ENCODE data around the gene GHITM.
"Not testable (repeated sequence)": the region's sequence is repeated elsewhere in the genome, so short reads cannot be mapped to it uniquely, and the experiment has no call there.

GHITM gene

GRCh38 chr10:84139126-84140035 lies at the start of gene GHITM:
GHITM (plus strand) TSS chr10:84139509; CDS start chr10:84141501, 1,992 bp downstream.
- Histone ChIP-seq H3K27me3 (replicated peaks; ENCODE audit: control insufficient read depth, insufficient read depth, low read length) (no peaks in the 10 kb centered on the region), H3K9ac (ENCODE audit: low read length) (peak within 1 kb of the TSS; percentile 99), H3K36me3 (ENCODE audit: control insufficient read depth, insufficient read depth, low read length, severe bottlenecking) (peaks cover 32% of the 10 kb centered on the region), H3K9me3 (ENCODE audit: control insufficient read depth, low read length) (no peaks in the 10 kb centered on the region), H3K4me1 (ENCODE audit: control insufficient read depth, insufficient read depth, low read length) (peaks cover 21% of the 10 kb centered on the region), H3K4me3 (ENCODE audit: low read length) (peak within 1 kb of the TSS; percentile 100)
- peak; percentile 100 for DNase-seq (ENCODE audit: low read depth)

- Histone ChIP-seq H3K9me3 (ENCODE audit: control insufficient read depth, low read length) (no peaks in the 10 kb centered on the region), H3K4me3 (ENCODE audit: low read length) (no peak overlapping the region), H3K27me3 (replicated peaks; ENCODE audit: control insufficient read depth, insufficient read depth, low read length) (no peaks in the 10 kb centered on the region), H3K9ac (ENCODE audit: low read length) (peak overlapping the region; percentile 11), H3K4me1 (ENCODE audit: control insufficient read depth, insufficient read depth, low read length) (peaks cover 33% of the 10 kb centered on the region), H3K36me3 (ENCODE audit: control insufficient read depth, insufficient read depth, low read length, severe bottlenecking) (no peaks in the 10 kb centered on the region)
- DNase-seq (ENCODE audit: low read depth) = peak; percentile 3
Measured at GRCh38 chr10:84095811-84096497, 43.4 kb upstream of the GHITM start.

DNA sequence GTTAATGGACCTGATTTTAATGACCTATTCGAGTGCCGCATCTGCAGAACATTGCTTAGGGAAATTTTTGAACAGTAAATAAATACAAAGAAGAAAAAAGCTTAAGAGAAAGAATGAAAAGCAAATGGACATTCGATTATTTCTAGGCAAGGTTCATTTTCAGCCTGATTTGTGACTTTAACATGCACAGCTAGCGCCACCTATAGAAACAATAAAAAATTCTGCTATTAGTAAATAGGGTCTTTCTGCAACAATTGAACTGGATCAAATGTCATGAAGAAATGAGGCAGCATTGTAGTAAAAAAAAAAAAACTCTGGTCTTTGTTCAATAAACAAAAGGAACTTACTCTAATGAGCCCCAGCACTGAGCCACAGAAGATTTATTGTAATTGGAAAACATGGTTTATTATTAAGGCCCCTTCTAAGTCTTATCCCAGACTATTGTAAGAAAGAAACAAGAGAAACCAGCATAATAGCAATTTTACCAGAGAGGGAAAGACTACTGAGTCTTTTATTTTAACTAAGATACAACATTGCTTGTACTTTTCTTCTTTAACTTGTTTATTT lies 41.4 kb upstream of the GHITM start:
- DNase-seq (ENCODE audit: low read depth) = peak; percentile 73
- Histone ChIP-seq H3K9ac (ENCODE audit: low read length) (peak overlapping the region; percentile 76), H3K4me3 (ENCODE audit: low read length) (no peak overlapping the region), H3K27me3 (replicated peaks; ENCODE audit: control insufficient read depth, insufficient read depth, low read length) (no peaks in the 10 kb centered on the region), H3K4me1 (ENCODE audit: control insufficient read depth, insufficient read depth, low read length) (peaks cover 33% of the 10 kb centered on the region), H3K9me3 (ENCODE audit: control insufficient read depth, low read length) (no peaks in the 10 kb centered on the region), H3K36me3 (ENCODE audit: control insufficient read depth, insufficient read depth, low read length, severe bottlenecking) (no peaks in the 10 kb centered on the region)

DNA sequence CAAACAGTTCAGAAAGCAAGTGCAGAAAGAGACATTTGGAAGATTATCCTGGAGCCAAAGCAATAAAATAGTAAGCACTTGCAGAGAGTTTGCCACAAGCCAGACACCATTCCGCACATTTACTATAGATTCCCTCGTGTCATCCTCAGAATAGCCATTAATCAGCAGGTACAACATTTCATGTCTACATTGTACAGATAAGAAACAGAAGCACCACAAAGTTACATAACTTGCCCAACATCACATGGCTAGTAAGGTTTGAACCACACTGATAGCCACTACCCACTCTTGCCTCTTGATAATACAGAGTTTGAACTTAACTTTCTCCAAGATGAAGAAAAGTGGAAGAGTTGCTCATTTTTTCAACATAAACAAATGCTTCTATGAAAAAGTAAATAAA lies 40.6 kb upstream of the GHITM start:
- Histone ChIP-seq H3K27me3 (replicated peaks; ENCODE audit: control insufficient read depth, insufficient read depth, low read length) (no peaks in the 10 kb centered on the region), H3K4me3 (ENCODE audit: low read length) (no peak overlapping the region), H3K4me1 (ENCODE audit: control insufficient read depth, insufficient read depth, low read length) (peaks cover 33% of the 10 kb centered on the region), H3K36me3 (ENCODE audit: control insufficient read depth, insufficient read depth, low read length, severe bottlenecking) (no peaks in the 10 kb centered on the region), H3K9ac (ENCODE audit: low read length) (no peak overlapping the region), H3K9me3 (ENCODE audit: control insufficient read depth, low read length) (no peaks in the 10 kb centered on the region)
- DNase-seq (ENCODE audit: low read depth) = no peak

- Histone ChIP-seq H3K4me3 (ENCODE audit: low read length) (no peak overlapping the region), H3K9ac (ENCODE audit: low read length) (no peak overlapping the region), H3K4me1 (ENCODE audit: control insufficient read depth, insufficient read depth, low read length) (peaks cover 20% of the 10 kb centered on the region), H3K27me3 (replicated peaks; ENCODE audit: control insufficient read depth, insufficient read depth, low read length) (no peaks in the 10 kb centered on the region), H3K36me3 (ENCODE audit: control insufficient read depth, insufficient read depth, low read length, severe bottlenecking) (no peaks in the 10 kb centered on the region), H3K9me3 (ENCODE audit: control insufficient read depth, low read length) (no peaks in the 10 kb centered on the region)
- DNase-seq (ENCODE audit: low read depth) = no peak
Measured at GRCh38 chr10:84101042-84101441, 38.3 kb upstream of the GHITM start.

GRCh38 chr10:84108797-84109196 lies 30.5 kb upstream of the GHITM start:
- Histone ChIP-seq H3K36me3 (ENCODE audit: control insufficient read depth, insufficient read depth, low read length, severe bottlenecking) (no peaks in the 10 kb centered on the region), H3K27me3 (replicated peaks; ENCODE audit: control insufficient read depth, insufficient read depth, low read length) (peaks cover 4% of the 10 kb centered on the region), H3K9ac (ENCODE audit: low read length) (no peak overlapping the region), H3K4me1 (ENCODE audit: control insufficient read depth, insufficient read depth, low read length) (no peaks in the 10 kb centered on the region), H3K4me3 (ENCODE audit: low read length) (no peak overlapping the region), H3K9me3 (ENCODE audit: control insufficient read depth, low read length) (no peaks in the 10 kb centered on the region)
- no peak for DNase-seq (ENCODE audit: low read depth)

GRCh38 chr10:84109772-84110171 lies 29.5 kb upstream of the GHITM start:
- not testable (repeated sequence) for H3K4me1 ChIP-seq (ENCODE audit: control insufficient read depth, insufficient read depth, low read length); H3K9ac ChIP-seq (ENCODE audit: low read length); DNase-seq (ENCODE audit: low read depth); H3K36me3 ChIP-seq (ENCODE audit: control insufficient read depth, insufficient read depth, low read length, severe bottlenecking); H3K9me3 ChIP-seq (ENCODE audit: control insufficient read depth, low read length); H3K4me3 ChIP-seq (ENCODE audit: low read length); H3K27me3 ChIP-seq (replicated peaks; ENCODE audit: control insufficient read depth, insufficient read depth, low read length)

- not testable (repeated sequence) for DNase-seq (ENCODE audit: low read depth); H3K9me3 ChIP-seq (ENCODE audit: control insufficient read depth, low read length); H3K4me3 ChIP-seq (ENCODE audit: low read length); H3K36me3 ChIP-seq (ENCODE audit: control insufficient read depth, insufficient read depth, low read length, severe bottlenecking); H3K9ac ChIP-seq (ENCODE audit: low read length); H3K4me1 ChIP-seq (ENCODE audit: control insufficient read depth, insufficient read depth, low read length); H3K27me3 ChIP-seq (replicated peaks; ENCODE audit: control insufficient read depth, insufficient read depth, low read length)
Measured at GRCh38 chr10:84113468-84113867, 25.8 kb upstream of the GHITM start.

GRCh38 chr10:84114088-84114667 lies 25.1 kb upstream of the GHITM start:
- H3K9ac ChIP-seq (ENCODE audit: low read length) = no peak overlapping the region
- no peak overlapping the region for H3K4me3 ChIP-seq (ENCODE audit: low read length)
- DNase-seq (ENCODE audit: low read depth) = no peak

DNA sequence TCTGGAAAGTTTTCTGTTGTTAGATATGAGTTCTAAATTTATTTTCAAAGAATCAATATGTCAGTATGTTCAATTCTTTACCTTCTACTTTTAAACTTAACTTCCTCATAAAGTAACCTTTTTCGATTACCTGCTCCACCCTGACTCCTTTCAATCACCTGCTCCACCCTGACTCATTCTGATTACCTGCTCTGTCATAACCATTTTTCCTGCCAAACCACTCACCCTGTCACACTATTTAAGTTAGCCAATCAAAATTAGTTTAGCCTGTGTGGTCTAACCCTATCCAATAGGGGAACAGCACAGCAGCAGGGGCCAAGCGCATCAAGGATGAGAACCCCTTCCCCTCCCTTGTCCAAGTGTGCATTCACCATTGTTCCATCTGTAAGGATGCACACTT lies 22.1 kb upstream of the GHITM start:
- H3K4me1 ChIP-seq (ENCODE audit: control insufficient read depth, insufficient read depth, low read length); H3K9me3 ChIP-seq (ENCODE audit: control insufficient read depth, low read length); H3K27me3 ChIP-seq (replicated peaks; ENCODE audit: control insufficient read depth, insufficient read depth, low read length); DNase-seq (ENCODE audit: low read depth); H3K4me3 ChIP-seq (ENCODE audit: low read length); H3K36me3 ChIP-seq (ENCODE audit: control insufficient read depth, insufficient read depth, low read length, severe bottlenecking); H3K9ac ChIP-seq (ENCODE audit: low read length): not testable (repeated sequence)

More at GRCh38 chr10:84114088-84114667, 25.1 kb upstream of the GHITM start:
- no peaks in the 10 kb centered on the region for H3K4me1 ChIP-seq (ENCODE audit: control insufficient read depth, insufficient read depth, low read length)
- no peaks in the 10 kb centered on the region for H3K9me3 ChIP-seq (ENCODE audit: control insufficient read depth, low read length)
- no peaks in the 10 kb centered on the region for H3K36me3 ChIP-seq (ENCODE audit: control insufficient read depth, insufficient read depth, low read length, severe bottlenecking)
- peaks cover 4% of the 10 kb centered on the region for H3K27me3 ChIP-seq (replicated peaks; ENCODE audit: control insufficient read depth, insufficient read depth, low read length)

Data from adipocyte (in vitro differentiated cells).